Tibial nerve (tissue), 4 donors: Measurements from ENCODE around the gene FCN1. TPM values are rescaled to one million over a fixed set of nuclear protein-coding genes. Genes with fewer than 3 reads are reported as not detected.

ENCODE experiments used
- DNase-seq, 2 donors: peaks; one replicate each; pipeline ENCODE4 v3.0.0-alpha.2; 2019; ENCODE audit warnings: low spot score in 2 of 2
- H3K27ac ChIP-seq, 4 donors: fragments of 200-600 bp; sonication (generic) in 3 of 4; one replicate each; pipeline ENCODE4 v1.5.1; 2017 to 2019; ENCODE audit warnings: mild to moderate bottlenecking in 1 of 4
- H3K27me3 ChIP-seq, 2 donors: fragments of 200-600 bp; sonication (generic) in 1 of 2; one replicate each; pipeline versions ENCODE4 v1.5.1 to v1.6.0; 2017 to 2019
- H3K36me3 ChIP-seq, 3 donors: fragments of 200-600 bp; sonication (generic); one replicate each; pipeline ENCODE4 v1.5.1; 2018 to 2019
- H3K4me1 ChIP-seq, 4 donors: fragments of 200-600 bp; sonication (generic) in 3 of 4; one replicate each; pipeline ENCODE4 v1.5.1; 2017 to 2019
- H3K4me3 ChIP-seq, 4 donors: fragments of 200-600 bp; sonication (generic) in 3 of 4; one replicate each; pipeline ENCODE4 v1.5.1; 2017 to 2019; ENCODE audit warnings: mild to moderate bottlenecking in 1 of 4, moderate library complexity in 1 of 4
- H3K9me3 ChIP-seq, 4 donors: fragments of 200-600 bp; sonication (generic) in 3 of 4; one replicate each; pipeline ENCODE4 v1.5.1; 2017 to 2019
- EP300 ChIP-seq, 2 donors: sonication (generic); formaldehyde crosslinking; IDR thresholded peaks; one replicate each; pipeline ENCODE4 v1.6.1; 2017; ENCODE audit warnings: antibody characterized with exemption in 2 of 2, mild to moderate bottlenecking in 1 of 2
- POLR2A ChIP-seq, 2 donors: fragments of 450-650 bp; IDR thresholded peaks; one replicate each; pipeline ENCODE4 v1.6.1; 2017; ENCODE audit warnings: antibody characterized with exemption in 2 of 2, mild to moderate bottlenecking in 2 of 2, moderate library complexity in 2 of 2
- WGBS, 2 donors: methylation state at CpG; one replicate each; pipeline ENCODE4 v1.1.5; 2018; 5-methylcytosine and 5-hydroxymethylcytosine counted together
- total RNA-seq, 4 donors: library from RNA; depleted of rRNA; stranded (reverse); fragments of >200 nt; gene quantifications; one replicate each; pipeline ENCODE4 v1.1.0, GENCODE V29; 2016
- TF ChIP-seq, protein P1 (sequence below), 5 experiments: fragments of 200-600 bp in 3 of 5; fragments of 450-650 bp in 2 of 5; sonication (generic) in 3 of 5; IDR thresholded peaks; one replicate each; pipeline ENCODE4 v1.5.1; 2016 to 2019; ENCODE audit warnings: antibody characterized with exemption in 5 of 5, mild to moderate bottlenecking in 3 of 5, moderate library complexity in 2 of 5

The FCN1 gene
- total RNA-seq, 4 donors from 2014 or later: under 0.01 to 2.9 (median 0.96) TPM

DNA sequence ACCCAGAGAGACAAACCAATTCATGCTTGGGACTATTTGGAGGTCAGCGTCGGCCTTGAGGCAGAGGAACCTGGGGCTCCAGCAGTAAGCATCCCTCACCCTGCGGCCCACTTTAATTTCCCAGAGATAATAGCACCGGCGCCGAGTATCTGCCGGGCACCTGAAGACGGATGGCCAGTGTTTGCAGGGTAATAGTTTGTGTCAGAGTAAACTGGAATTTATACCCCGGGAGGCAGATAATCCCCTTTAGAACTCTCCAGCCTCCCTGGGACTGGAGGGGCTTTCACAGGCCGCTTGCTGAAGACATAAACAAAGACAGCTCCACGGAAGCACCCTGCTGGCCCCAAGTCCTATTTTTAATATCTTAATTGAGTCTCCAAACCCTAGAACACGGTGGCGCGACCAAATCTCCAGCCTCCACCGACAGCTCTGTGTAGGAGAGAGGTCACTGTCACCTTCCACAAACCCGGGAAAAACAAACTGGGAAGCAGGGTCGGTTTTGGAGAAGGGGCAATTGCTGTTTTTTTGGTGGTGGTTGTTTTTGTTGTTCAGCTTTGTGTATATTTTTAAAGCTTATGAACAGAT, 17.4 kb upstream of the FCN1 start:
- H3K27me3 ChIP-seq: peaks cover 0 to 49% of the 10 kb centered on the region in 2 donors
- no peaks in the 10 kb centered on the region for H3K4me1 ChIP-seq
- TF ChIP-seq POLR2A (IDR thresholded peaks at IDR 0.05) (no peak), EP300 (IDR thresholded peaks at IDR 0.05) (no peak)
- TF ChIP-seq, protein P1, sequence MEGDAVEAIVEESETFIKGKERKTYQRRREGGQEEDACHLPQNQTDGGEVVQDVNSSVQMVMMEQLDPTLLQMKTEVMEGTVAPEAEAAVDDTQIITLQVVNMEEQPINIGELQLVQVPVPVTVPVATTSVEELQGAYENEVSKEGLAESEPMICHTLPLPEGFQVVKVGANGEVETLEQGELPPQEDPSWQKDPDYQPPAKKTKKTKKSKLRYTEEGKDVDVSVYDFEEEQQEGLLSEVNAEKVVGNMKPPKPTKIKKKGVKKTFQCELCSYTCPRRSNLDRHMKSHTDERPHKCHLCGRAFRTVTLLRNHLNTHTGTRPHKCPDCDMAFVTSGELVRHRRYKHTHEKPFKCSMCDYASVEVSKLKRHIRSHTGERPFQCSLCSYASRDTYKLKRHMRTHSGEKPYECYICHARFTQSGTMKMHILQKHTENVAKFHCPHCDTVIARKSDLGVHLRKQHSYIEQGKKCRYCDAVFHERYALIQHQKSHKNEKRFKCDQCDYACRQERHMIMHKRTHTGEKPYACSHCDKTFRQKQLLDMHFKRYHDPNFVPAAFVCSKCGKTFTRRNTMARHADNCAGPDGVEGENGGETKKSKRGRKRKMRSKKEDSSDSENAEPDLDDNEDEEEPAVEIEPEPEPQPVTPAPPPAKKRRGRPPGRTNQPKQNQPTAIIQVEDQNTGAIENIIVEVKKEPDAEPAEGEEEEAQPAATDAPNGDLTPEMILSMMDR (IDR thresholded peaks at IDR 0.05): no peak
- no peak overlapping the region for H3K27ac ChIP-seq
- H3K9me3 ChIP-seq: no peaks in the 10 kb centered on the region
- no peak overlapping the region for H3K4me3 ChIP-seq
- H3K36me3 ChIP-seq: no peaks in the 10 kb centered on the region
- WGBS, 2 donors: 53 to 64% methylated on average over 17 of the region's 17 CpGs
- DNase-seq: no peak

DNA sequence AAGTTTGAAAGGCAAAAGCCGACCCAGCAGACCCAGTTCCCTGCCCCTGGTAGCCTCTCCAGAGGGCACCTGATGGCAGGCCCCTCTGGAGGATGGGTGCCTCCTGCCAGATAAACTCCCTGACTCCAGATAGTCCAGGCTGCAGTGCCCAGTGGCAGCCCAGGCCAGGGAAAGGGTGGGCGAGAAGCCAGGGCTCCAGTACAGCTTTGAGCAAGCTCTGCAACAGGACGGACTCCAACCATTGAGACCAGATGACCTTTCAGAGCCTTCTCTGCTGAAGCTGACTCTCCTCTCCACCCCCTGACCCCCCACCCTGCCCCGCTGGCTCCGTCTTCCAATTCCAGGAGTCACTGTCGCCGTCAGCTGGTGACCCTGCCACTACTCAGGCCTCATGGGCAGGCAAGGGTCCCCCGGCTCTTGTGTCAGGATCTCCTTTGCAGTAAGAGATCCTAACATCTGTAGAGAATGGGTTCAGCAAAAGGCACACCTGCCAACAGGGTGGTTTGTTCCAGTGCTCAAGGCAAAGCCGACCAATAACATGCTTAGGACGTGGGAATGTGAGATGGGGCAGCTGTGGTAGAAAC, 15.5 kb upstream of the FCN1 start:
- 77 to 79% methylated on average over 10 of the region's 10 CpGs for WGBS, 2 donors
- H3K4me1 ChIP-seq: peaks cover 0 to 7% (median 0%) of the 10 kb centered on the region in 4 donors
- no peaks in the 10 kb centered on the region for H3K36me3 ChIP-seq
- TF ChIP-seq POLR2A (IDR thresholded peaks at IDR 0.05) (no peak), EP300 (IDR thresholded peaks at IDR 0.05) (no peak)
- TF ChIP-seq, protein P1 (IDR thresholded peaks at IDR 0.05): no peak
- H3K4me3 ChIP-seq: no peak overlapping the region
- no peak overlapping the region for H3K27ac ChIP-seq
- DNase-seq: no peak
- no peaks in the 10 kb centered on the region for H3K9me3 ChIP-seq
- peaks cover 0 to 37% of the 10 kb centered on the region in 2 donors for H3K27me3 ChIP-seq

DNA sequence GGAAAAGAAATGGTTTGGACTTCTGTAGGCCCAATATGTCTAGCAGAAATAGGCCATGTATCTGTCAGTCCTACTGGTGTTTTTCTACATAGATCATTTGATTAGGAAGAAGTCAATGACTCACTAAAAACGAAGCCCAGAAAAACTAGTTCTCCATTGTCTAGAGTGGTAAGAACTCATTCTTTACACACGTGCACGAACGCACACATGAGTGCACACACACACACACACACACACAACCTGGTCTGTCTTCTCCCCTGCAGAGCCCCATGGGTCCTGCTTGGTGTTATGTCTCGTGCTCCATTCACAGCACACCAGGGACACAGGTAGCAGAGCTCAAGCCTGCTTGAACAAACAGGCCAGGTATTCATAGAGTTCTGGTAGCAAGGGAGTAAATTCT, 14.9 kb upstream of the FCN1 start:
- Histone ChIP-seq H3K4me3 (no peak overlapping the region), H3K27ac (no peak overlapping the region), H3K4me1 (peaks cover 0 to 7% (median 0%) of the 10 kb centered on the region in 4 donors), H3K9me3 (no peaks in the 10 kb centered on the region), H3K36me3 (no peaks in the 10 kb centered on the region), H3K27me3 (peaks cover 0 to 33% of the 10 kb centered on the region in 2 donors)
- TF ChIP-seq POLR2A (IDR thresholded peaks at IDR 0.05) (no peak), EP300 (IDR thresholded peaks at IDR 0.05) (no peak)
- TF ChIP-seq, protein P1 (IDR thresholded peaks at IDR 0.05): no peak
- WGBS, 2 donors: 74 to 83% methylated on average over 5 of the region's 5 CpGs
- DNase-seq: no peak

DNA sequence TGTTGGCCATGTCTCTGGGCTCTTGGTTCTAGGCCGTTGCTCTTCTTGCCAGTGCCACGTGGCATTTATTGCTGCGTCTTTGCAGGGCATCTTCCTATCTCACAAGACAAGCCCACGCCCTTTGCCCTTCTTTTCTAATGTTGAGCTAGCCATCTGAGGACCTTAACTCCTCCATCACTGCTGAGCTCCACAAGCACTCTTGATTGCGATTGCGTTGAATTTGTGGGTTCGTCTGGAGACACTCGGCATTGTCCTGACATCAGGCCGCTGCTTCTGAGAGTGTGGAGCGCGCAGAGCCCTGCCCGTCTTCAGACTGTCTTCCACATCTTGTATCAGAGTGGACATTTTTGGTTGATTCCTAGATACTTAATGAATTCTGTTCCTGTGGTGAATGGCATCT, 14.5 kb upstream of the FCN1 start:
- 90 to 91% methylated on average over 12 of the region's 12 CpGs for WGBS, 2 donors
- DNase-seq: no peak
- Histone ChIP-seq H3K27me3 (peaks cover 0 to 33% of the 10 kb centered on the region in 2 donors), H3K9me3 (no peaks in the 10 kb centered on the region), H3K4me3 (no peak overlapping the region), H3K4me1 (peaks cover 0 to 7% (median 0%) of the 10 kb centered on the region in 4 donors), H3K36me3 (no peaks in the 10 kb centered on the region), H3K27ac (no peak overlapping the region)
- no peak for TF ChIP-seq POLR2A (IDR thresholded peaks at IDR 0.05)
- TF ChIP-seq, protein P1 (IDR thresholded peaks at IDR 0.05): no peak
- TF ChIP-seq EP300 (IDR thresholded peaks at IDR 0.05): no peak

DNA sequence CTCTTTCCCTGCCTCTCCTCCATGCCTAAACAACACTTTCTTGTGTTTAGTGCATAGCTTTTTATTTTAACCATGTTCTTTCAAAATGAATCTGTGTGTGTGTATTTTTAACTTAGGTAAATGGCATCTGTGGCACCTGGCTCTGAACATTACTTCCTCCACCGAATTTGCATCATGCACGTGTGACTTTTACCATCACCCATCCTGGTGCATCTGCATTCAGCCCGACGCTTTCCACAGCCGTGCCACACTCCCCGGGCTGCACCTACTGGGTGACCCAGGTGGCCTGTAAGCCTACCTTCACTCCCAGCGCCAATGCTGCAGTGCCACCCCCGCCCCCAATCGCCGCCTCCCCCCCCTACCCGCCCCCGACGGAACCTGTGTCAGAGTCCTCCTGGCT, 12.7 kb upstream of the FCN1 start:
- no peak for TF ChIP-seq POLR2A (IDR thresholded peaks at IDR 0.05)
- TF ChIP-seq EP300 (IDR thresholded peaks at IDR 0.05): no peak
- TF ChIP-seq, protein P1 (IDR thresholded peaks at IDR 0.05): no peak
- WGBS, 2 donors: 85 to 88% methylated on average over 13 of the region's 13 CpGs
- H3K4me1 ChIP-seq: peaks cover 0 to 7% (median 0%) of the 10 kb centered on the region in 4 donors
- no peaks in the 10 kb centered on the region for H3K9me3 ChIP-seq
- H3K36me3 ChIP-seq: no peaks in the 10 kb centered on the region
- H3K27me3 ChIP-seq: peaks cover 0 to 21% of the 10 kb centered on the region in 2 donors
- DNase-seq: no peak
- no peak overlapping the region for H3K27ac ChIP-seq
- no peak overlapping the region for H3K4me3 ChIP-seq
